DND-41 (cell line): ENCODE measurements around the gene PAMR1.

Experiments used
- ATAC-seq: fragments of 200-7000 bp; cut with Tn5 transposase; 3 replicates; pipeline ENCODE4 v1.9.1; 2021; ENCODE audit warnings: low read depth; ENCODE audit not compliant: insufficient read depth
- DNase-seq: peaks from one replicate; pipeline ENCODE4 v3.0.0-alpha.2; 2020
- H2AFZ ChIP-seq: 2 replicates; pipeline ENCODE4 v1.6.0; 2012; ENCODE audit warnings: low read depth, low read length
- H3K27ac ChIP-seq: 2 replicates; pipeline ENCODE4 v1.5.1; 2012; ENCODE audit warnings: low read length, inconsistent platforms
- H3K27me3 ChIP-seq: fragments of 200-600 bp; sonication (generic); 2 replicates; pipeline ENCODE4 v1.6.0; 2012; ENCODE audit warnings: low read length, mild to moderate bottlenecking, inconsistent platforms; ENCODE audit not compliant: insufficient read depth, poor library complexity
- H3K36me3 ChIP-seq: 2 replicates; pipeline ENCODE4 v1.5.1; 2012; ENCODE audit warnings: low read length, inconsistent platforms; ENCODE audit not compliant: insufficient read depth
- H3K4me1 ChIP-seq: 2 replicates; pipeline ENCODE4 v1.5.1; 2012; ENCODE audit warnings: mild to moderate bottlenecking, low read length; ENCODE audit not compliant: insufficient read depth
- H3K4me2 ChIP-seq: 2 replicates; pipeline ENCODE4 v1.6.0; 2012; ENCODE audit warnings: mild to moderate bottlenecking, moderate library complexity, low read length, inconsistent platforms; ENCODE audit not compliant: insufficient read depth
- H3K4me3 ChIP-seq, 2 experiments: fragments of 200-600 bp in 1 of 2; shearing (Covaris generic) in 1 of 2; 2 replicates each; pipeline ENCODE4 v1.5.1; 2012 to 2016; ENCODE audit warnings: inconsistent platforms in 2 of 2, low read length in 2 of 2, mild to moderate bottlenecking in 2 of 2, low read depth in 1 of 2, moderate library complexity in 1 of 2
- H3K79me2 ChIP-seq: 2 replicates; pipeline ENCODE4 v1.6.0; 2012; ENCODE audit warnings: low read length, inconsistent platforms; ENCODE audit not compliant: insufficient read depth
- H3K9ac ChIP-seq: 2 replicates; pipeline ENCODE4 v1.6.0; 2012; ENCODE audit warnings: low read depth, mild to moderate bottlenecking, inconsistent platforms, low read length, moderate library complexity
- H3K9me3 ChIP-seq: 2 replicates; pipeline ENCODE4 v1.5.1; 2012; ENCODE audit warnings: low read length, moderate library complexity, mild to moderate bottlenecking, inconsistent platforms; ENCODE audit not compliant: insufficient read depth, severe bottlenecking
- H4K20me1 ChIP-seq: 2 replicates; pipeline ENCODE4 v1.6.0; 2012; ENCODE audit warnings: low read length; ENCODE audit not compliant: insufficient read depth
- CTCF ChIP-seq: IDR thresholded peaks from 2 replicates; pipeline ENCODE4 v1.5.1; 2012; ENCODE audit warnings: borderline replicate concordance, low read length, moderate library complexity, mild to moderate bottlenecking; ENCODE audit not compliant: poor library complexity, severe bottlenecking; ENCODE audit errors: extremely low read depth
- EZH2 ChIP-seq: IDR thresholded peaks from 3 replicates; pipeline ENCODE4 v1.6.1; 2012; ENCODE audit warnings: borderline replicate concordance, low read depth, mild to moderate bottlenecking, moderate library complexity, low read length, inconsistent platforms; ENCODE audit not compliant: severe bottlenecking

Gene PAMR1

GRCh38 chr11:35415487-35415886, 109.9 kb downstream of the PAMR1 start:
- no peaks in the 10 kb centered on the region for H3K4me1 ChIP-seq
- ATAC-seq (no peak), DNase-seq (no peak)
- H3K9me3 ChIP-seq, result no peaks in the 10 kb centered on the region
- no peak overlapping the region for H2AFZ ChIP-seq
- H3K9ac ChIP-seq, result no peak overlapping the region
- H4K20me1 ChIP-seq, result no peaks in the 10 kb centered on the region
- no peak overlapping the region for H3K4me3 ChIP-seq
- peaks cover 4% of the 10 kb centered on the region for H3K27me3 ChIP-seq
- H3K36me3 ChIP-seq, result no peaks in the 10 kb centered on the region
- H3K27ac ChIP-seq, result no peak overlapping the region
- TF ChIP-seq CTCF (no peak), EZH2 (no peak)
- H3K4me2 ChIP-seq, result no peak overlapping the region
- no peaks in the 10 kb centered on the region for H3K79me2 ChIP-seq

GRCh38 chr11:35414776-35415175, 110.6 kb downstream of the PAMR1 start:
- no peaks in the 10 kb centered on the region for H3K79me2 ChIP-seq
- H3K9ac ChIP-seq, result no peak overlapping the region
- no peak overlapping the region for H2AFZ ChIP-seq
- no peak for ATAC-seq
- no peak overlapping the region for H3K27ac ChIP-seq
- H3K4me2 ChIP-seq, result no peak overlapping the region
- H3K4me1 ChIP-seq, result no peaks in the 10 kb centered on the region
- no peak for DNase-seq
- no peaks in the 10 kb centered on the region for H3K36me3 ChIP-seq
- no peak overlapping the region for H3K4me3 ChIP-seq
- no peak for TF ChIP-seq CTCF
- no peak for TF ChIP-seq EZH2
- H4K20me1 ChIP-seq, result no peaks in the 10 kb centered on the region
- no peaks in the 10 kb centered on the region for H3K9me3 ChIP-seq
- peaks cover 4% of the 10 kb centered on the region for H3K27me3 ChIP-seq

GRCh38 chr11:35414311-35414710, 111.1 kb downstream of the PAMR1 start:
- peaks cover 4% of the 10 kb centered on the region for H3K27me3 ChIP-seq
- H3K36me3 ChIP-seq, result no peaks in the 10 kb centered on the region
- no peaks in the 10 kb centered on the region for H3K79me2 ChIP-seq
- DNase-seq (no peak), ATAC-seq (no peak)
- H3K27ac ChIP-seq, result no peak overlapping the region
- no peaks in the 10 kb centered on the region for H4K20me1 ChIP-seq
- no peak overlapping the region for H3K9ac ChIP-seq
- H3K4me3 ChIP-seq, result no peak overlapping the region
- H3K4me1 ChIP-seq, result no peaks in the 10 kb centered on the region
- no peak overlapping the region for H2AFZ ChIP-seq
- TF ChIP-seq CTCF, result no peak
- no peak for TF ChIP-seq EZH2
- no peak overlapping the region for H3K4me2 ChIP-seq
- no peaks in the 10 kb centered on the region for H3K9me3 ChIP-seq

GRCh38 chr11:35413598-35413997, 111.8 kb downstream of the PAMR1 start:
- Histone ChIP-seq H3K27ac (no peak overlapping the region), H3K79me2 (no peaks in the 10 kb centered on the region), H3K4me3 (no peak overlapping the region), H3K4me1 (no peaks in the 10 kb centered on the region), H3K4me2 (no peak overlapping the region), H3K9ac (no peak overlapping the region), H3K36me3 (no peaks in the 10 kb centered on the region), H3K9me3 (no peaks in the 10 kb centered on the region), H4K20me1 (no peaks in the 10 kb centered on the region), H2AFZ (no peak overlapping the region), H3K27me3 (peaks cover 4% of the 10 kb centered on the region)
- no peak for TF ChIP-seq CTCF
- no peak for TF ChIP-seq EZH2
- DNase-seq (no peak), ATAC-seq (no peak)
